ENCODE measurements around the gene ECEL1. TPM values are rescaled to one million over a fixed set of nuclear protein-coding genes. Genes with fewer than 3 reads are reported as not detected.

ECEL1 gene
- total RNA-seq, 3 donors from 2014 or later, result 0.16 to 0.24 TPM; not detected in 1

GRCh38 chr2:232473467-232473890, 14.2 kb downstream of the ECEL1 start:
- no peaks in the 10 kb centered on the region for H3K4me1 ChIP-seq (ENCODE audit: low read depth)
- H3K4me3 ChIP-seq, result no peak overlapping the region
- DNase-seq (peak in 2 of 3 donors; percentile 4 to 30), ATAC-seq (no peak)
- H3K36me3 ChIP-seq (ENCODE audit: low read depth), result no peaks in the 10 kb centered on the region
- intact Hi-C loops (cut with DNase I, micrococcal nuclease), result no loop called here
- no peaks in the 10 kb centered on the region for H3K9me3 ChIP-seq
- TF ChIP-seq, protein P1, sequence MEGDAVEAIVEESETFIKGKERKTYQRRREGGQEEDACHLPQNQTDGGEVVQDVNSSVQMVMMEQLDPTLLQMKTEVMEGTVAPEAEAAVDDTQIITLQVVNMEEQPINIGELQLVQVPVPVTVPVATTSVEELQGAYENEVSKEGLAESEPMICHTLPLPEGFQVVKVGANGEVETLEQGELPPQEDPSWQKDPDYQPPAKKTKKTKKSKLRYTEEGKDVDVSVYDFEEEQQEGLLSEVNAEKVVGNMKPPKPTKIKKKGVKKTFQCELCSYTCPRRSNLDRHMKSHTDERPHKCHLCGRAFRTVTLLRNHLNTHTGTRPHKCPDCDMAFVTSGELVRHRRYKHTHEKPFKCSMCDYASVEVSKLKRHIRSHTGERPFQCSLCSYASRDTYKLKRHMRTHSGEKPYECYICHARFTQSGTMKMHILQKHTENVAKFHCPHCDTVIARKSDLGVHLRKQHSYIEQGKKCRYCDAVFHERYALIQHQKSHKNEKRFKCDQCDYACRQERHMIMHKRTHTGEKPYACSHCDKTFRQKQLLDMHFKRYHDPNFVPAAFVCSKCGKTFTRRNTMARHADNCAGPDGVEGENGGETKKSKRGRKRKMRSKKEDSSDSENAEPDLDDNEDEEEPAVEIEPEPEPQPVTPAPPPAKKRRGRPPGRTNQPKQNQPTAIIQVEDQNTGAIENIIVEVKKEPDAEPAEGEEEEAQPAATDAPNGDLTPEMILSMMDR (IDR thresholded peaks at IDR 0.05), result no peak

DNA sequence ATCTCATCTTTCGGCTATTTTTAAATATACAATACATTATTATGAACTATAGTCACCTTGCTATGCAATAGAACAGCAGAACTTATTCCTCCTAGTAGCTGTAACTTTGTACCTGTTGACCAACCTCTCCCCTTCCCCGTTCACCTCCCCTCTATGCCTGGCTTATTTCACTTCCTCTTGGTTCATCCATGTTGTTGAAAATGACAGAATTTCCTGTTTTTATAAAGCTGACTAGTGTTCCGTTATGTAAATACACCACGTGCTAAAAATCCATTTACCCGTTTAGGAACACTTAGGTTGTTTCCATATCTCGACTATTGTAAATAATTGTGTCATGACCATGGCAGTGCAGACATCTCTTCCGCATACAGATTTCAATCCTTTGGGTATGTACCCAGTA, 21.4 kb downstream of the ECEL1 start:
- H3K9me3 ChIP-seq, result no peaks in the 10 kb centered on the region
- H3K4me1 ChIP-seq (ENCODE audit: low read depth), result no peaks in the 10 kb centered on the region
- intact Hi-C loops (cut with DNase I, micrococcal nuclease), result no loop called here
- ATAC-seq, result no peak
- DNase-seq, result no peak
- H3K36me3 ChIP-seq (ENCODE audit: low read depth), result no peaks in the 10 kb centered on the region
- TF ChIP-seq, protein P1 (IDR thresholded peaks at IDR 0.05), result no peak
- H3K4me3 ChIP-seq, result no peak overlapping the region

GRCh38 chr2:232465061-232465460, 22.6 kb downstream of the ECEL1 start:
- TF ChIP-seq, protein P1 (IDR thresholded peaks at IDR 0.05), result no peak
- H3K4me1 ChIP-seq (ENCODE audit: low read depth), result no peaks in the 10 kb centered on the region
- DNase-seq, result peak in 1 of 3 donors; percentile 11
- H3K36me3 ChIP-seq (ENCODE audit: low read depth), result no peaks in the 10 kb centered on the region
- no peaks in the 10 kb centered on the region for H3K9me3 ChIP-seq
- intact Hi-C loops (cut with DNase I, micrococcal nuclease), result no loop called here
- H3K4me3 ChIP-seq, result no peak overlapping the region
- ATAC-seq, result no peak

DNA sequence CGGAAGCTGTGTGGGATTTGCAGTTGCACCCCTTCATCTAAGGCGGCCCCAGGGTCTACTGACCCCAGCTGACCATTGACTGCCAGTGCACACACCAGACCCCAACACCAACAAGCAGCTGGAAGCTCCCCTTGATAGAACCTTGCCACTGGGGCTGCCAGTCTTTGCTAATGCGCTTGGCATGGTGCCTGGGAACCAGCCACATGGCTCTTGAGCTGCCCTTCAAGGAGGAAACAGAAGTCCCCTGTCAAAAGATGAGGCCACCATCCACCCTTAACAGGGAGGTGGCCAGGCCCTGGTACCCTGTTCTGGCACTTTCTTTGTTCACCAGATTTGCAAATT, 23.1 kb downstream of the ECEL1 start:
- TF ChIP-seq, protein P1 (IDR thresholded peaks at IDR 0.05), result no peak
- Histone ChIP-seq H3K4me1 (ENCODE audit: low read depth) (no peaks in the 10 kb centered on the region), H3K9me3 (no peaks in the 10 kb centered on the region), H3K4me3 (no peak overlapping the region), H3K36me3 (ENCODE audit: low read depth) (no peaks in the 10 kb centered on the region)
- ATAC-seq (no peak), DNase-seq (no peak)
- intact Hi-C loops (cut with DNase I, micrococcal nuclease), result no loop called here

- intact Hi-C loops (cut with DNase I, micrococcal nuclease), result no loop called here
- Histone ChIP-seq H3K4me1 (ENCODE audit: low read depth) (no peaks in the 10 kb centered on the region), H3K36me3 (ENCODE audit: low read depth) (no peaks in the 10 kb centered on the region), H3K9me3 (no peaks in the 10 kb centered on the region), H3K4me3 (no peak overlapping the region)
- DNase-seq (peak in 1 of 3 donors; percentile 6), ATAC-seq (no peak)
- TF ChIP-seq, protein P1 (IDR thresholded peaks at IDR 0.05), result no peak
Measured at GRCh38 chr2:232463701-232464543, 23.7 kb downstream of the ECEL1 start.

Measured in mucosa of descending colon (tissue), 3 donors.